Thymus (tissue), 11 donors: ENCODE data around the gene LPIN1. TPM values are rescaled to one million over a fixed set of nuclear protein-coding genes. Genes with fewer than 3 reads are reported as not detected.
"Not testable (repeated sequence)": the region's sequence is repeated elsewhere in the genome, so short reads cannot be mapped to it uniquely, and the experiment has no call there.

Experiments
- DNase-seq, 9 donors: peaks; one replicate each; pipeline ENCODE4 v3.0.0-alpha.2; 2013; ENCODE audit warnings: low spot score in 9 of 9, low read depth in 6 of 9, missing footprints in 1 of 9
- H3K27ac ChIP-seq, 2 donors: one replicate each; pipeline ENCODE4 v1.5.1; 2013; ENCODE audit warnings: control low read depth in 1 of 2, low read depth in 1 of 2, low read length in 1 of 2, mild to moderate bottlenecking in 1 of 2, moderate library complexity in 1 of 2
- H3K27me3 ChIP-seq, 2 donors: one replicate each; pipeline ENCODE4 v1.5.1; 2013; ENCODE audit warnings: low read length in 1 of 2; ENCODE audit not compliant: control insufficient read depth in 2 of 2, insufficient read depth in 1 of 2
- H3K36me3 ChIP-seq, 2 donors: one replicate each; pipeline ENCODE4 v1.5.1; 2013; ENCODE audit warnings: low read length in 1 of 2, mild to moderate bottlenecking in 1 of 2, moderate library complexity in 1 of 2; ENCODE audit not compliant: control insufficient read depth in 2 of 2, insufficient read depth in 2 of 2
- H3K4me1 ChIP-seq, 2 donors: one replicate each; pipeline ENCODE4 v1.5.1; 2013; ENCODE audit warnings: low read length in 2 of 2; ENCODE audit not compliant: control insufficient read depth in 2 of 2, insufficient read depth in 2 of 2
- H3K4me3 ChIP-seq, 2 donors: one replicate each; pipeline ENCODE4 v1.5.1; 2013; ENCODE audit warnings: low read length in 2 of 2, control low read depth in 1 of 2, mild to moderate bottlenecking in 1 of 2
- H3K9me3 ChIP-seq, 2 donors: one replicate each; pipeline ENCODE4 v1.5.1; 2013; ENCODE audit warnings: low read length in 1 of 2, mild to moderate bottlenecking in 1 of 2; ENCODE audit not compliant: control insufficient read depth in 2 of 2, insufficient read depth in 1 of 2
- WGBS: extraction: QIAGEN DNeasy Blood & Tissue Kit; methylation state at CpG from one replicate; pipeline ENCODE4 v1.1.7; 2013; 5-methylcytosine and 5-hydroxymethylcytosine counted together
- polyA plus RNA-seq: library from polyadenylated mRNA; stranded (reverse); fragments of 200-250 nt; gene quantifications from one replicate; pipeline ENCODE4 v1.2.3, GENCODE V29; 2013
- total RNA-seq: library from RNA; stranded (reverse); fragments of 120-200 nt; gene quantifications from one replicate; pipeline ENCODE4 v1.2.4, GENCODE V29; 2013
- donor health status: healthy.

LPIN1 gene
- total and polyA plus RNA-seq, 2 donors, result 15.6 to 46.6 TPM

GRCh38 chr2:11833601-11834000 is 87.2 kb downstream of the LPIN1 start:
- 96% methylated on average over 6 of the region's 6 CpGs for WGBS
- H3K27ac ChIP-seq, result no peak overlapping the region
- no peak for DNase-seq
- H3K27me3 ChIP-seq, result no peaks in the 10 kb centered on the region
- H3K9me3 ChIP-seq, result peaks cover 0 to 4% of the 10 kb centered on the region in 2 donors
- H3K4me1 ChIP-seq, result peaks cover 15 to 30% of the 10 kb centered on the region in 2 donors
- no peaks in the 10 kb centered on the region for H3K36me3 ChIP-seq
- H3K4me3 ChIP-seq, result no peak overlapping the region

DNA sequence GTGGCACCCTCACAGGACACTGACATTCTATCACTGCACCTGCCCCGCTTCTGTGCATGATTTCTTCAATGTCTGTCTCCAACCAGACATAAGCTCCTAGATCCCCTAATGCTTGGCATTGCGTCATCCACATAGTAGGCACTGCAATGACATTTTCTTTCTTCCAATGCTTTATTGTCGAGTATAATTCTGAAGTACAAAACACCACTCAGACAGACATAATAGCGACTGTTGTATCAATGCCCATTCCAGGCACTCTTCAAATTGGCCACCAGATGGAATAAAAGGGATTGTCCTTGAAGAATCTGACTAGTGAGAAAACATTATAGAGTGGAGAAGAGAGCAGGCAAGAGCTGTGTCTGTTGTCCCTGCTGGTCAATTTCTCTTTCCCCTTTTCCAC is 89.0 kb downstream of the LPIN1 start:
- Histone ChIP-seq H3K36me3 (no peaks in the 10 kb centered on the region), H3K27me3 (no peaks in the 10 kb centered on the region), H3K4me1 (peaks cover 3 to 12% of the 10 kb centered on the region in 2 donors), H3K9me3 (peaks cover 0 to 4% of the 10 kb centered on the region in 2 donors), H3K4me3 (no peak overlapping the region), H3K27ac (no peak overlapping the region)
- no peak for DNase-seq
- WGBS, result 97% methylated on average over 4 of the region's 4 CpGs

- DNase-seq, result no peak
- no peaks in the 10 kb centered on the region for H3K27me3 ChIP-seq
- peaks cover 0 to 4% of the 10 kb centered on the region in 2 donors for H3K9me3 ChIP-seq
- H3K4me1 ChIP-seq, result peaks cover 0 to 6% of the 10 kb centered on the region in 2 donors
- no peaks in the 10 kb centered on the region for H3K36me3 ChIP-seq
- H3K27ac ChIP-seq, result no peak overlapping the region
- 59% methylated on average over 7 of the region's 7 CpGs for WGBS
- no peak overlapping the region for H3K4me3 ChIP-seq
Measured at GRCh38 chr2:11836647-11837219, 90.3 kb downstream of the LPIN1 start.

DNA sequence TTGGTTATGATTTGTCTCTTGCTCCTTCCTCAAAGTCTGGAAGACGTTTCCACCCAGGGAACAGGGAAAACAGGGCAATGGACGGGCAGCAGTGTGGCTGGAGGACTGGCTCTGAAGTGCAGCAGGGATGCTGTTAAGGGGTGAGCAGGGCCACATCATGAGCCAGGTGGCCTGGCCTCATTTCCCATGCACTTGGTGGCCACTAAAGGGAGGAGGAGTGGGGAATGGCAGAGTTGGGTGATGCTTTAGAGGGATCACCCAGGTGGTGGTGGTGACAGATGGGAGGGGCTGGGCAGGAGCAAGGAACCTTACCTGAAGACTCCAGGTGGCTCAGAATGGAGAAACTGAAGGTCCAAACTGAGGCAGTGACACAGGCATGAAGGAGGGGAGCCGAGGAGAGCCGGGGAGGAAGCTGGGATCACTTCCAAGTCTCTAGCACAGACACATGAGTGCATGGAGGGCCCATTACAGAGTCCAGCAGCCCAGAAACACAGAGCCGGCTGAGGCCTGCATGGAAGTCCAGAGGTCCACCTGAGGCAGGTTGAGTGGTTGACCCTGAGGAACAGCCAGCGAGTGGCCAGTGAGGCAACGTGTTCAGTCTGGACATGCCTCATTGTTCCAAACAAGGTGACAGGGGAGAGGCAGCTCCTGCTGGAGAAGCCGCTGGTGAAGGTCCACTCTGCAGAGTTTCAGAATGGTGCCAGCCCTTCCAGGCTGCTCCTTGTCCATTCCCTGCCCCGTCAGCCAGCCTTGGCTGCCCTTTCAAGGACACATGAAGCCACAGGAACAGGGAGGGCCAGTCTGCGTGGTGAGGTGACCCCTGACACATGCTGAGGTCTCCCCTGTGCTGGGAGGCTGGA is 91.7 kb downstream of the LPIN1 start:
- no peak for DNase-seq
- Histone ChIP-seq H3K4me1 (peaks cover 0 to 6% of the 10 kb centered on the region in 2 donors), H3K27ac (no peak overlapping the region), H3K36me3 (no peaks in the 10 kb centered on the region), H3K9me3 (peaks cover 0 to 4% of the 10 kb centered on the region in 2 donors), H3K27me3 (no peaks in the 10 kb centered on the region), H3K4me3 (no peak overlapping the region)
- 97% methylated on average over 10 of the region's 10 CpGs for WGBS

GRCh38 chr2:11839916-11840315 is 93.5 kb downstream of the LPIN1 start:
- DNase-seq, result no peak
- Histone ChIP-seq H3K4me3 (no peak overlapping the region), H3K4me1 (no peaks in the 10 kb centered on the region), H3K9me3 (no peaks in the 10 kb centered on the region), H3K36me3 (no peaks in the 10 kb centered on the region), H3K27me3 (no peaks in the 10 kb centered on the region), H3K27ac (no peak overlapping the region)
- 57% methylated on average over 4 of the region's 4 CpGs for WGBS

GRCh38 chr2:11842336-11842735 is 95.9 kb downstream of the LPIN1 start:
- Histone ChIP-seq H3K36me3 (no peaks in the 10 kb centered on the region), H3K27ac (no peak overlapping the region), H3K9me3 (no peaks in the 10 kb centered on the region), H3K27me3 (no peaks in the 10 kb centered on the region), H3K4me1 (no peaks in the 10 kb centered on the region), H3K4me3 (no peak overlapping the region)
- WGBS, result 93% methylated on average over 2 of the region's 2 CpGs
- no peak for DNase-seq

DNA sequence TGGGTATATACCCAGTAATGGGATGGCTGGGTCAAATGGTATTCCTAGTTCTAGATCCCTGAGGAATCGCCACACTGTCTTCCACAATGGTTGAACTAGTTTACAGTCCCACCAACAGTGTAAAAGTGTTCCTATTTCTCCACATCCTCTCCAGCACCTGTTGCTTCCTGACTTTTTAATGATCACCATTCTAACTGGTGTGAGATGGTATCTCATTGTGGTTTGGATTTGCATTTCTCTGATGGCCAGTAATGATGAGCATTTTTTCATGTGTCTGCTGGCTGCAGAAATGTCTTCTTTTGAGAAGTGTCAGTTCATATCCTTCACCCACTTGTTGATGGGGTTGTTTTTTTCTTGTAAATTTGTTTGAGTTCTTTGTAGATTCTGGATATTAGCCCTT is 98.4 kb downstream of the LPIN1 start:
- not testable (repeated sequence) for H3K27me3 ChIP-seq, DNase-seq, H3K9me3 ChIP-seq, H3K27ac ChIP-seq, H3K4me1 ChIP-seq, H3K4me3 ChIP-seq, H3K36me3 ChIP-seq
- WGBS, result 83% methylated on average over 1 of the region's 1 CpG

- H3K27me3 ChIP-seq, H3K9me3 ChIP-seq, H3K27ac ChIP-seq, H3K36me3 ChIP-seq, H3K4me3 ChIP-seq, H3K4me1 ChIP-seq, DNase-seq: not testable (repeated sequence)
- 94% methylated on average over 2 of the region's 2 CpGs for WGBS
Measured at GRCh38 chr2:11847935-11848334, 101.5 kb downstream of the LPIN1 start.

DNA sequence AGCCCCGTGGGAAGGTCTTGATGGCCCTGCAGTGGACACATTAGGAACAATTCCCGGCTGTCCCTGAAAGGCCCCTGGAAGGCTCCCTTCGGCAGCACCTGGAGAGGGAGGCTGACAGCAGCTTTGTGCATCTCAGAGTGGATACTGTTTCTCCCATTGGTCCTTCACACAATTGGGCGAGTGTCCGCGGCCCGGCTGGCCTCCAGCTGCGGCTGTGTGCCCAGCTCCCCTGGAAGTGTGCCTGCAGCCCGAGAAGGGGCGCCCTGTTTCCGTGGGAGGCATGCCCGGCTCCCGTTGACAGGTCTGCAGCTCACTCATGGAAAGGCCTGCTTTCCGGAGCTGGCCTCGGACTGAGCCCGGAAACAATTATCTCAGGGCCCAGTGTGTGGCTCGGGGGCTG is 103.7 kb downstream of the LPIN1 start:
- no peak for DNase-seq
- 94% methylated on average over 17 of the region's 17 CpGs for WGBS
- Histone ChIP-seq H3K9me3 (peaks cover 0 to 7% of the 10 kb centered on the region in 2 donors), H3K4me1 (no peaks in the 10 kb centered on the region), H3K27ac (no peak overlapping the region), H3K4me3 (no peak overlapping the region), H3K27me3 (no peaks in the 10 kb centered on the region), H3K36me3 (no peaks in the 10 kb centered on the region)
